GM12878 (cell line): Measurements from ENCODE around the gene PSMD8. TPM values are rescaled to one million over a fixed set of nuclear protein-coding genes. Genes with fewer than 3 reads are reported as not detected.

Source experiments
- CREM ChIP-seq: IDR thresholded peaks from 2 replicates; pipeline ENCODE4 v1.6.1; 2014; ENCODE audit warnings: antibody characterized with exemption, low read depth
- HDGF ChIP-seq: fragments of 450-650 bp; IDR thresholded peaks from 2 replicates; pipeline ENCODE4 v1.6.1; 2016; ENCODE audit warnings: antibody characterized with exemption
- NBN ChIP-seq: fragments of 450-650 bp; IDR thresholded peaks from 2 replicates; pipeline ENCODE4 v1.6.1; 2016
- RELA ChIP-seq: fragments of 450-650 bp; IDR thresholded peaks from 2 replicates; pipeline ENCODE4 v1.8.0; 2014; ENCODE audit warnings: borderline replicate concordance; ENCODE audit not compliant: partially characterized antibody
- ZNF384 ChIP-seq: IDR thresholded peaks from 2 replicates; pipeline ENCODE4 v1.6.1; 2012; ENCODE audit warnings: low read depth, mild to moderate bottlenecking, low read length, improper control_type of control experiment, borderline replicate concordance
- polyA plus RNA-seq, 11 experiments: library from polyadenylated mRNA; depleted of rRNA in 4 of 11; unstranded in 6 of 11; stranded (reverse) in 5 of 11; fragments of >200 nt; fragmentation: Nextera tagmentation in 4 of 11; fragmentation: Illumina TruSeq in 1 of 11; extraction: Ambion mirVana in 4 of 11; extraction: Trizol in 1 of 11; gene quantifications; 1 replicate in 1 of 11; 2 replicates in 10 of 11; pipeline versions ENCODE4 v1.2.1 to v1.2.3, GENCODE V29; 2011 to 2016; ENCODE audit warnings: inconsistent platforms in 2 of 11, missing spikeins in 2 of 11, low read depth in 1 of 11
- total RNA-seq, 4 experiments: library from RNA; depleted of rRNA in 3 of 4; stranded (reverse); fragments of >200 nt in 3 of 4; fragmentation: Illumina TruSeq in 1 of 4; extraction: Trizol in 1 of 4; gene quantifications; 2 replicates each; pipeline versions ENCODE4 v1.2.1 to v1.2.3, GENCODE V29; 2013 to 2021
- TF ChIP-seq, protein P1 (sequence below): fragments of 450-650 bp; IDR thresholded peaks from 2 replicates; pipeline ENCODE4 v1.6.1; 2017; ENCODE audit warnings: low read depth, mild to moderate bottlenecking, moderate library complexity
- TF ChIP-seq, protein P2 (sequence below): fragments of 450-650 bp; IDR thresholded peaks from 2 replicates; pipeline ENCODE4 v1.6.1; 2016; ENCODE audit warnings: mild to moderate bottlenecking
- TF ChIP-seq, protein P3 (sequence below): fragments of 450-650 bp; IDR thresholded peaks from 2 replicates; pipeline ENCODE4 v1.6.1; 2017; ENCODE audit warnings: mild to moderate bottlenecking, low read depth, inconsistent platforms; ENCODE audit not compliant: poor library complexity, severe bottlenecking
- TF ChIP-seq, protein P4 (sequence below): fragments of 450-650 bp; IDR thresholded peaks from 2 replicates; pipeline ENCODE4 v1.6.1; 2017; ENCODE audit warnings: mild to moderate bottlenecking, moderate library complexity

Gene PSMD8
- total and polyA plus RNA-seq, 10 of the 15 experiments (the other 5 are each of a cell fraction or from before 2014, with no cell fraction given): 81.2 to 409 (median 268) TPM

DNA sequence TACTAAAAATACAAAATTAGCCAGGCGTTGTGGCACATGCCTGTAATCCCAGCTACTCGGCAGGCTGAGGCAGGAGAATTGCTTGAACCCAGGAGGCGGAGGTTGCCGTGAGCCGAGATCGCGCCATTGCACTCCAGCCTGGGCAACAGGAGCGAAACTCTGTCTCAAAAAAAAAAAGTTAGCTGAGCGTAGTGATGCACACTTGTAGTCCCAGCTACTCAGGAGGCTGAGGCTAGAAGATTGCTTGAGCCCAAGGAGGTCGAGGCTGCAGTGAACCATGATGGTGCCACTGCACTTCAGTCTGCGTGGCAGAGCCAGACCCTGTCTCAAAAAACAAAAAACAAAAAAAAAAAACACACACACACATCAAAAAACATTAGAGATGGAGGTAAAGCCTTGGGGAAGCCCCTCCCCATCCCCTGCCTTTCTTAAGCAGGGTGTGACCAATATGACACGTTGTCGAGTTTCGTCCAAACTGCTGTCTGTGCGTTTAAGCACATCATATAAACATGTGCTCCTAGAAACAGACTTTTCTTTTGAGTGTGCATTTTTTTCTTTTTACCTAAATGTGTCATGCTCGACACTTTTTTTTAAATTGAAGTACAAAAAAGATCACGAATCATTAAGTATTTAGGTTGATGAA is 52.8 kb downstream of the PSMD8 start (continued):
- peak; percentile 64; the same call in 1 of the 2 replicates for TF ChIP-seq CREM
- peak; percentile 52 for TF ChIP-seq RELA
- TF ChIP-seq, protein P1, sequence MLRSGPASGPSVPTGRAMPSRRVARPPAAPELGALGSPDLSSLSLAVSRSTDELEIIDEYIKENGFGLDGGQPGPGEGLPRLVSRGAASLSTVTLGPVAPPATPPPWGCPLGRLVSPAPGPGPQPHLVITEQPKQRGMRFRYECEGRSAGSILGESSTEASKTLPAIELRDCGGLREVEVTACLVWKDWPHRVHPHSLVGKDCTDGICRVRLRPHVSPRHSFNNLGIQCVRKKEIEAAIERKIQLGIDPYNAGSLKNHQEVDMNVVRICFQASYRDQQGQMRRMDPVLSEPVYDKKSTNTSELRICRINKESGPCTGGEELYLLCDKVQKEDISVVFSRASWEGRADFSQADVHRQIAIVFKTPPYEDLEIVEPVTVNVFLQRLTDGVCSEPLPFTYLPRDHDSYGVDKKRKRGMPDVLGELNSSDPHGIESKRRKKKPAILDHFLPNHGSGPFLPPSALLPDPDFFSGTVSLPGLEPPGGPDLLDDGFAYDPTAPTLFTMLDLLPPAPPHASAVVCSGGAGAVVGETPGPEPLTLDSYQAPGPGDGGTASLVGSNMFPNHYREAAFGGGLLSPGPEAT: peak; percentile 81; the same call in 1 of the 2 replicates
- peak; percentile 88 for TF ChIP-seq ZNF384
- TF ChIP-seq NBN: peak; percentile 81
- TF ChIP-seq HDGF: peak; percentile 62; the same call in 1 of the 2 replicates
- TF ChIP-seq, protein P2, sequence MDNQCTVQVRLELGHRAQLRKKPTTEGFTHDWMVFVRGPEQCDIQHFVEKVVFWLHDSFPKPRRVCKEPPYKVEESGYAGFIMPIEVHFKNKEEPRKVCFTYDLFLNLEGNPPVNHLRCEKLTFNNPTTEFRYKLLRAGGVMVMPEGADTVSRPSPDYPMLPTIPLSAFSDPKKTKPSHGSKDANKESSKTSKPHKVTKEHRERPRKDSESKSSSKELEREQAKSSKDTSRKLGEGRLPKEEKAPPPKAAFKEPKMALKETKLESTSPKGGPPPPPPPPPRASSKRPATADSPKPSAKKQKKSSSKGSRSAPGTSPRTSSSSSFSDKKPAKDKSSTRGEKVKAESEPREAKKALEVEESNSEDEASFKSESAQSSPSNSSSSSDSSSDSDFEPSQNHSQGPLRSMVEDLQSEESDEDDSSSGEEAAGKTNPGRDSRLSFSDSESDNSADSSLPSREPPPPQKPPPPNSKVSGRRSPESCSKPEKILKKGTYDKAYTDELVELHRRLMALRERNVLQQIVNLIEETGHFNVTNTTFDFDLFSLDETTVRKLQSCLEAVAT: peak; percentile 20; the same call in 1 of the 2 replicates
- TF ChIP-seq, protein P3, sequence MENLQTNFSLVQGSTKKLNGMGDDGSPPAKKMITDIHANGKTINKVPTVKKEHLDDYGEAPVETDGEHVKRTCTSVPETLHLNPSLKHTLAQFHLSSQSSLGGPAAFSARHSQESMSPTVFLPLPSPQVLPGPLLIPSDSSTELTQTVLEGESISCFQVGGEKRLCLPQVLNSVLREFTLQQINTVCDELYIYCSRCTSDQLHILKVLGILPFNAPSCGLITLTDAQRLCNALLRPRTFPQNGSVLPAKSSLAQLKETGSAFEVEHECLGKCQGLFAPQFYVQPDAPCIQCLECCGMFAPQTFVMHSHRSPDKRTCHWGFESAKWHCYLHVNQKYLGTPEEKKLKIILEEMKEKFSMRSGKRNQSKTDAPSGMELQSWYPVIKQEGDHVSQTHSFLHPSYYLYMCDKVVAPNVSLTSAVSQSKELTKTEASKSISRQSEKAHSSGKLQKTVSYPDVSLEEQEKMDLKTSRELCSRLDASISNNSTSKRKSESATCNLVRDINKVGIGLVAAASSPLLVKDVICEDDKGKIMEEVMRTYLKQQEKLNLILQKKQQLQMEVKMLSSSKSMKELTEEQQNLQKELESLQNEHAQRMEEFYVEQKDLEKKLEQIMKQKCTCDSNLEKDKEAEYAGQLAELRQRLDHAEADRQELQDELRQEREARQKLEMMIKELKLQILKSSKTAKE: peak; percentile 83
- TF ChIP-seq, protein P4, sequence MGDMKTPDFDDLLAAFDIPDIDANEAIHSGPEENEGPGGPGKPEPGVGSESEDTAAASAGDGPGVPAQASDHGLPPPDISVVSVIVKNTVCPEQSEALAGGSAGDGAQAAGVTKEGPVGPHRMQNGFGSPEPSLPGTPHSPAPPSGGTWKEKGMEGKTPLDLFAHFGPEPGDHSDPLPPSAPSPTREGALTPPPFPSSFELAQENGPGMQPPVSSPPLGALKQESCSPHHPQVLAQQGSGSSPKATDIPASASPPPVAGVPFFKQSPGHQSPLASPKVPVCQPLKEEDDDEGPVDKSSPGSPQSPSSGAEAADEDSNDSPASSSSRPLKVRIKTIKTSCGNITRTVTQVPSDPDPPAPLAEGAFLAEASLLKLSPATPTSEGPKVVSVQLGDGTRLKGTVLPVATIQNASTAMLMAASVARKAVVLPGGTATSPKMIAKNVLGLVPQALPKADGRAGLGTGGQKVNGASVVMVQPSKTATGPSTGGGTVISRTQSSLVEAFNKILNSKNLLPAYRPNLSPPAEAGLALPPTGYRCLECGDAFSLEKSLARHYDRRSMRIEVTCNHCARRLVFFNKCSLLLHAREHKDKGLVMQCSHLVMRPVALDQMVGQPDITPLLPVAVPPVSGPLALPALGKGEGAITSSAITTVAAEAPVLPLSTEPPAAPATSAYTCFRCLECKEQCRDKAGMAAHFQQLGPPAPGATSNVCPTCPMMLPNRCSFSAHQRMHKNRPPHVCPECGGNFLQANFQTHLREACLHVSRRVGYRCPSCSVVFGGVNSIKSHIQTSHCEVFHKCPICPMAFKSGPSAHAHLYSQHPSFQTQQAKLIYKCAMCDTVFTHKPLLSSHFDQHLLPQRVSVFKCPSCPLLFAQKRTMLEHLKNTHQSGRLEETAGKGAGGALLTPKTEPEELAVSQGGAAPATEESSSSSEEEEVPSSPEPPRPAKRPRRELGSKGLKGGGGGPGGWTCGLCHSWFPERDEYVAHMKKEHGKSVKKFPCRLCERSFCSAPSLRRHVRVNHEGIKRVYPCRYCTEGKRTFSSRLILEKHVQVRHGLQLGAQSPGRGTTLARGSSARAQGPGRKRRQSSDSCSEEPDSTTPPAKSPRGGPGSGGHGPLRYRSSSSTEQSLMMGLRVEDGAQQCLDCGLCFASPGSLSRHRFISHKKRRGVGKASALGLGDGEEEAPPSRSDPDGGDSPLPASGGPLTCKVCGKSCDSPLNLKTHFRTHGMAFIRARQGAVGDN: peak; percentile 57; the same call in 1 of the 2 replicates
